HG02870 (cell line): ENCODE results near the gene SYCN.

Source experiments
- ATAC-seq: cut with Tn5 transposase; IDR thresholded peaks from one replicate; pipeline ENCODE4 v1.9.1; 2021; ENCODE audit warnings: mild to moderate bottlenecking, moderate library complexity; ENCODE audit not compliant: unreplicated experiment

The SYCN gene

GRCh38 chr19:39196320-39196719 is 7.7 kb downstream of the SYCN start:
- ATAC-seq: no peak

GRCh38 chr19:39195755-39196154 is 8.3 kb downstream of the SYCN start:
- no peak for ATAC-seq

- no peak for ATAC-seq
Observed at GRCh38 chr19:39194832-39195542, 9.1 kb downstream of the SYCN start.

GRCh38 chr19:39193803-39194202 is 10.3 kb downstream of the SYCN start:
- no peak for ATAC-seq

- ATAC-seq: no peak
Observed at GRCh38 chr19:39192846-39193245, 11.2 kb downstream of the SYCN start.

GRCh38 chr19:39190768-39191167 is 13.3 kb downstream of the SYCN start:
- ATAC-seq: no peak

- ATAC-seq: no peak
Observed at GRCh38 chr19:39188960-39189359, 15.1 kb downstream of the SYCN start.

- ATAC-seq: no peak
Observed at GRCh38 chr19:39187552-39187943, 16.5 kb downstream of the SYCN start.

- ATAC-seq: no peak
Observed at GRCh38 chr19:39186391-39186790, 17.7 kb downstream of the SYCN start.

GRCh38 chr19:39183104-39183503 is 21.0 kb downstream of the SYCN start:
- no peak for ATAC-seq

- no peak for ATAC-seq
Observed at GRCh38 chr19:39182174-39182505, 21.9 kb downstream of the SYCN start.

- no peak for ATAC-seq
Observed at GRCh38 chr19:39181500-39182173, 22.4 kb downstream of the SYCN start.

GRCh38 chr19:39180749-39181148 is 23.3 kb downstream of the SYCN start:
- ATAC-seq: no peak

GRCh38 chr19:39179754-39180153 is 24.3 kb downstream of the SYCN start:
- ATAC-seq: no peak

- ATAC-seq: no peak
Observed at GRCh38 chr19:39178296-39179006, 25.6 kb downstream of the SYCN start.

GRCh38 chr19:39177736-39178135 is 26.3 kb downstream of the SYCN start:
- no peak for ATAC-seq

- ATAC-seq: no peak
Observed at GRCh38 chr19:39177110-39177699, 26.9 kb downstream of the SYCN start.

- ATAC-seq: no peak
Observed at GRCh38 chr19:39175564-39175963, 28.5 kb downstream of the SYCN start.

GRCh38 chr19:39174558-39175544 is 29.2 kb downstream of the SYCN start:
- no peak for ATAC-seq

GRCh38 chr19:39174142-39174541 is 29.9 kb downstream of the SYCN start:
- no peak for ATAC-seq
